ENCODE measurements around the gene SPDYE6.
A peak's percentile ranks its signal among the peaks of the same experiment; 100 is the strongest.
"Not testable (repeated sequence)": the region's sequence is repeated elsewhere in the genome, so short reads cannot be mapped to it uniquely, and the experiment has no call there.

SPDYE6 gene

DNA sequence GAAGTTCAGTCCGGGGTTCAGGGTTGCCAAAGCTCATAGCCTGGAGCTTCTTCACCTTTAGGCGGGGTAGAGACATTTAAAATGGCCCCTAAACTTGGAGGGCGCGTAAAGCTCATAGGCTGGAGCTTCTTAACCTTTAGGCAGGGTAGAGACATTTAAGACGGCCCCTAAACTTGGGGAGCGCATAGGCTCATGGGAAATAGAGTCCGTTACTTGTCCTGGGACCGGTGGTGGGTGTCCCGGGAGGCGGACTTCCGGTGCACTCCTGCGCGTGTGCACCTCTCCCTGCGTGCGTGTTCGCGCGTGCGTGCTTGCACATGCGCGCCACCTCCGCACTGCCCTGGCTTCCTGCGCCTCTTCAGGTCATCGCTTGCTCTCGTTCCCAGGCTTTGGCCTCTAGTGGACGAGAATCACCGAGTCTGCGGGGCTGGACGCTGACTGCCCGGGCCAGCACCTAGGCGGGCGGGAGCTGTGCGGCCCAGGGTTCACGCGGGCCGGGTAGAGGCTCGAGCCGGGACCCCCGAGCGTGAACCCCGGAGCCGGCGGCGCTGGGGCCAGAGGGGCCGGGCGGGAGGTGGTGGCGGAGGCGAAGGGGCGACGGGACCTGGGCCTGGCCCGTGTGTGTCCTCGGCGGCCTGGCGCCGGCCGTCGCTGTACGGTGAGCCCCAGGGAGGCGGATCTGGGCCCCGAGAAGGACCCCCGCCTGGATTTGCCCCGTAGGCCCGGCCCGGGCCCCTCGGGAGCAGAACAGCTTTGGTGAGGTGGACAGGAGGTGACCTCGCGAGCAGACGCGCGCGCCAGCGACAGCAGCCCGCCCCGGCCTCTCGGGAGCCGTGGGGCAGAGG is 7.5 kb upstream of the SPDYE6 start:
- Histone ChIP-seq H3K36me3 (ENCODE audit: control insufficient read depth, insufficient read depth, low read length) (peaks cover 11% of the 10 kb centered on the region), H3K9ac (ENCODE audit: low read length) (peak overlapping the region; percentile 69), H3K4me3 (ENCODE audit: low read depth, low read length) (peak overlapping the region; percentile 71), H3K27ac (ENCODE audit: low read depth, low read length) (peak overlapping the region; percentile 23; the same call in 1 of the 2 replicates)
- H3K27me3 ChIP-seq (ENCODE audit: control insufficient read depth, insufficient read depth, low read length); H3K9me3 ChIP-seq (ENCODE audit: control insufficient read depth, insufficient read depth, low read depth, low read length); H3K4me1 ChIP-seq (ENCODE audit: control insufficient read depth, insufficient read depth, low read length): not testable (repeated sequence)

DNA sequence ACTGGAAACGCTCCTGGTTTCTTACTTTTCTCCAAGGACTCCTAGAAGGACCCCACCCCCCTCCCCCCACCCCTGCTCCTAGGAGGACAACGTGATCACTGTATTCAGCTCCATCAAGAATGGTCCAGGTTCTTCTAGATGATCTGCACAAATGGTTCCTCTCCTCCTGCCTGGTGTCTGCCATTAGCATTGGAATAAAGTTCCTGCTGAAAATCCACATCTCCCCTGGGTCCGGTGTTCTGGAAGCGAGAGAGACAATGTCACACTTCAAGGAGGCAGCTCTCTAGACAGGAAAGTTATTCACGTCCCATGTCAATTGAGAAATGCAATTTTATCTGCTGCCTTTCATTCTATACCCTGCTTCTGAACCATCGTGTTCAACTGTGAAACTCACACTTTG is 9.3 kb downstream of the SPDYE6 start:
- not testable (repeated sequence) for H3K4me1 ChIP-seq (ENCODE audit: control insufficient read depth, insufficient read depth, low read length); H3K27ac ChIP-seq (ENCODE audit: low read depth, low read length); H3K9me3 ChIP-seq (ENCODE audit: control insufficient read depth, insufficient read depth, low read depth, low read length); H3K36me3 ChIP-seq (ENCODE audit: control insufficient read depth, insufficient read depth, low read length); H3K27me3 ChIP-seq (ENCODE audit: control insufficient read depth, insufficient read depth, low read length); H3K9ac ChIP-seq (ENCODE audit: low read length); H3K4me3 ChIP-seq (ENCODE audit: low read depth, low read length)

DNA sequence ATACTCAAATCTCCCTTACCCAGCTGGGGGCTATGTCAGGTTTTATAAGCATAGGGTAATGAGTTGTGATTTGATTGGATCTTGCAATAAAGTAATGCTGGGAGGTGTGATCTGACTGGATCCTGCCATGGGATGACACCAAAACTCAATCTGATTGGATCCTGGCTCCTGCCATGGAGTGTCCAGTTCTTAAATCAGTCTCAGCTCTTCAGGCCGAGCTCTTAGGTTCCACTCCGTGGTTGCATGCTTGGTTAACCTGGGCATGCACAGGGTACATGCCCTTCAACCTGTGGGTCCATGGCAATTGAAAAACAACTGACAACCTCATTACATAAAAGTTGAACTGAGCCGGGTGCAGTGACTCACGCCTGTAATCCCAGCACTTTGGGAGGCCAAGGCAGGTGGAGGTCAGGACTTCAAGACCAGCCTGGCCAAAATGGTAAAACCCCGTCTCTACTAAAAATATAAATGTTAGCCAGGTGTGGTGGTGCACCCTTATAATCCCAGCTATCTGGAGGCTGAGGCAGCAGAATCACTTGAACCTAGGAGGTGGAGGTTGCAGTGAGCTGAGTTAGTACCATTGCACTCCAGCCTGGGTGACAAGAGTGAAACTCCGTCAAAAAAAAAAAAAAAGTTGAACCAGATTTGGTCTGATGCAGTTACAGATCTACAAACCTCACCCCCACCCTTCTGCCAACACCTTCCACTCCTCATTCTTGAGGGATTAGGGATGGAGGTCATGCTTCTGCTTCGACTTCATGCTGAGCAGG is 15.5 kb downstream of the SPDYE6 start:
- not testable (repeated sequence) for H3K4me1 ChIP-seq (ENCODE audit: control insufficient read depth, insufficient read depth, low read length); H3K27ac ChIP-seq (ENCODE audit: low read depth, low read length); H3K4me3 ChIP-seq (ENCODE audit: low read depth, low read length); H3K9ac ChIP-seq (ENCODE audit: low read length); H3K9me3 ChIP-seq (ENCODE audit: control insufficient read depth, insufficient read depth, low read depth, low read length); H3K27me3 ChIP-seq (ENCODE audit: control insufficient read depth, insufficient read depth, low read length); H3K36me3 ChIP-seq (ENCODE audit: control insufficient read depth, insufficient read depth, low read length)

DNA sequence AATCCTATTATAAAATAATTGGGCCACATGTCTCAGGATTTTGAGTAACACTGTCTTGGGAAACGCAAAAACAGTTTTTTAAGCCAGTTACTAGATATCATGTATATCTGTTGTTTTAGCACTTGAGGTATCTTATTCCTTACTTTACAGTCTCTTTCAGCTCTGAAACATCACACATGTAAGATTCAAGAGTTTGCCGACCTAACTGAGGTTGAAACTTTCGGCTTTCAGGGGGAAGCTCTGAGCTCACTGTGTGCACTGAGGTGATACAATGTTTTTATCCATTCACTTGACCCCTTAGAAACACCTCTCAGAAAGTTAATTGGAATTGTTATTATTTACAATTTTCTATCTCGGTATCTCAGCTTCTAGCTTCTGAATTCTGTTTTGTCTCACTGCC is 18.8 kb downstream of the SPDYE6 start:
- not testable (repeated sequence) for H3K27ac ChIP-seq (ENCODE audit: low read depth, low read length); H3K9me3 ChIP-seq (ENCODE audit: control insufficient read depth, insufficient read depth, low read depth, low read length); H3K9ac ChIP-seq (ENCODE audit: low read length); H3K36me3 ChIP-seq (ENCODE audit: control insufficient read depth, insufficient read depth, low read length); H3K4me1 ChIP-seq (ENCODE audit: control insufficient read depth, insufficient read depth, low read length); H3K4me3 ChIP-seq (ENCODE audit: low read depth, low read length); H3K27me3 ChIP-seq (ENCODE audit: control insufficient read depth, insufficient read depth, low read length)

DNA sequence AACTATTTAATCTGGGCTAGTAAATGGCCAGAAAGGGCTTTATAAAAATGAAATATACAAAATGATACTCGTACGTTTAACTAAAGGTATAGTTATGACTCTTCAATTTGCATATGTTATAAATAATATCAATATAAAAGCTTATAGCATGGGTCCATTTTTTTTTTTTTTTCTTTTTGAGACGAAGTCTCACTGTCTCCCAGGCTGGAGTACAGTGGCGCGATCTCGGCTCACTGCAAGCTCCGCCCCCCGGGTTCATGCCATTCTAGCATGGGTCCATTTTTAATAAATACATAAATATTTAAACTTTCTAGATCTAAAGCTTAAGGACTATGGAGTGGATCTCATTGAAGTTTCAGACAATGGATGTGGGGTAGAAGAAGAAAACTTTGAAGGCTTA is 19.2 kb downstream of the SPDYE6 start:
- H3K4me1 ChIP-seq (ENCODE audit: control insufficient read depth, insufficient read depth, low read length); H3K27ac ChIP-seq (ENCODE audit: low read depth, low read length): not testable (repeated sequence)

DNA sequence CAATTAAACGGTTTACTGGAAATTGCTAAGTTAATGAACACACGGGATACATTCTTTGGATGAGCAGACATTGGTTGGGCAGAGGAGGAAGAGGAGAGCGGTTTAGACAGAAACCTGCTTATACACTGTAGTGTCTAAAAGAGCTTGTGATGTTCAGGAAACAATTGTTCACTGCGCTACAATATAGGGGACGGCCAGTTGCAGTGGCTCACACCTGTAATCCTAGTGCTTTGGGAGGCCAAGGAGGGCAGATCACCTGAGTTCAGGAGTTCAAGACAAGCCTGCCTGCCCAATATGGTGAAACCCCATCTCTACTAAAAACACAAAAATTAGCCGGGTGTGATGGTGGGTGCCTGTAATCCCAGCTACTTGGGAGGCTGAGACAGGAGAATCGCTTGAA is 20.7 kb downstream of the SPDYE6 start:
- H3K9me3 ChIP-seq (ENCODE audit: control insufficient read depth, insufficient read depth, low read depth, low read length); H3K27me3 ChIP-seq (ENCODE audit: control insufficient read depth, insufficient read depth, low read length); H3K4me3 ChIP-seq (ENCODE audit: low read depth, low read length); H3K4me1 ChIP-seq (ENCODE audit: control insufficient read depth, insufficient read depth, low read length); H3K9ac ChIP-seq (ENCODE audit: low read length); H3K36me3 ChIP-seq (ENCODE audit: control insufficient read depth, insufficient read depth, low read length); H3K27ac ChIP-seq (ENCODE audit: low read depth, low read length): not testable (repeated sequence)

More for the DNA sequence above, 19.2 kb downstream of the SPDYE6 start:
- H3K9ac ChIP-seq (ENCODE audit: low read length); H3K27me3 ChIP-seq (ENCODE audit: control insufficient read depth, insufficient read depth, low read length); H3K9me3 ChIP-seq (ENCODE audit: control insufficient read depth, insufficient read depth, low read depth, low read length); H3K4me3 ChIP-seq (ENCODE audit: low read depth, low read length); H3K36me3 ChIP-seq (ENCODE audit: control insufficient read depth, insufficient read depth, low read length): not testable (repeated sequence)

DNA sequence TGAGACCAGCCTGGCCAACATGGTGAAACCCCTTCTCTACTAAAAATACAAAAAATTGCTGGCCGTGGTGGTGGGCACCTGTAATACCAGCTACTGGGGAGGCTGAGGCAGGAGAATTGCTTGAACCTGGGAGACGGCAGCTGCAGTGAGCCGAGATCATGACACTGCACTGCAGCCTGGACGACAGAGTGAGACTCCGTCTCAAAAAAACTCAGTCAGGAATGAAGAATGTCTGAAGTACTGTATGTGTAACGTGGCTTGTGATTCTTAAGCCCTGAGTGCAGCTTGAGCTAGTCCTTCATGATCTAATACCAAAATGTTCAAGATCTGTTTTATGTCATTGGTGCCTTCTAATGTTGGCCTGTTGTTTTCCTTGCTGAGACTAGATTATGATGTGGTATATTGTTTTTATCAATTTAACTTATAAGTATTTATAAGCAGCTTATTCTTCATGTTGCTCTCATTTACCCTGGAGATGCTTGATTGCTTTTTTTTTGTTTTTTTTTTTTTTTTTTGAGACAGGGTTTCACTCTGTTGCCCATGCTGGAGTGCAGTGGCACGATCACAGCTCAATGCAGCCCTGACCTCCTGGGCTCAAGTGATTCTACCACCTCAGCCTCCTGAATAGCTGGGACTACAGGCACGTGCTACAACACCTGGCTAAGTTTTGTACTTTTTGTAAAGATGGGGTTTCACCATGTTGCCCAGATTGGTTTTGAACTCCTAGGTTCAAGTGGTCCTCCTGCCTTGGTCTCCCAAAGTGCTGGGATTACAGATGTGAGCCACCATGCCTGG is 25.4 kb downstream of the SPDYE6 start:
- H3K9me3 ChIP-seq (ENCODE audit: control insufficient read depth, insufficient read depth, low read depth, low read length); H3K27me3 ChIP-seq (ENCODE audit: control insufficient read depth, insufficient read depth, low read length); H3K4me3 ChIP-seq (ENCODE audit: low read depth, low read length); H3K36me3 ChIP-seq (ENCODE audit: control insufficient read depth, insufficient read depth, low read length); H3K9ac ChIP-seq (ENCODE audit: low read length); H3K4me1 ChIP-seq (ENCODE audit: control insufficient read depth, insufficient read depth, low read length); H3K27ac ChIP-seq (ENCODE audit: low read depth, low read length): not testable (repeated sequence)

DNA sequence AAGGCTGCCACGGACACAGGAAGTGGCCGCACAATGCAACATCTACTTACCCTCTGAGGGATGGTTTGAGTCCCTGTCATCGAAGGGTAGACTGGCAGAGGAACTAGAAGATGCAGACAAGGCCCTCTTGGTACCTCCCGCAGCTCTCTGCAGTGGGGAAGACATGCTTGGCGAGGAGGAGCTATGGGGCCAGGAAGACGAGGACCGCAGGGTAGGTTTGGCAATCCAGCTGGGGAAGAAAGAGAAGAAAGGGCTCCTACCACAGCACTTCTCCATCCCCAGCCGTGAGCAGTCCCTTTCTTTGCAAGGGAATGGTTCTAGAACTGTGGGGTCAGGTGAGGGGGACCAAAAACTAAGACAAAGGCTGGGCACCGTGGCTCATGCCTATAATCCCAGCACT is 26.9 kb downstream of the SPDYE6 start:
- not testable (repeated sequence) for H3K9ac ChIP-seq (ENCODE audit: low read length); H3K4me3 ChIP-seq (ENCODE audit: low read depth, low read length); H3K27ac ChIP-seq (ENCODE audit: low read depth, low read length); H3K4me1 ChIP-seq (ENCODE audit: control insufficient read depth, insufficient read depth, low read length); H3K9me3 ChIP-seq (ENCODE audit: control insufficient read depth, insufficient read depth, low read depth, low read length); H3K36me3 ChIP-seq (ENCODE audit: control insufficient read depth, insufficient read depth, low read length); H3K27me3 ChIP-seq (ENCODE audit: control insufficient read depth, insufficient read depth, low read length)

DNA sequence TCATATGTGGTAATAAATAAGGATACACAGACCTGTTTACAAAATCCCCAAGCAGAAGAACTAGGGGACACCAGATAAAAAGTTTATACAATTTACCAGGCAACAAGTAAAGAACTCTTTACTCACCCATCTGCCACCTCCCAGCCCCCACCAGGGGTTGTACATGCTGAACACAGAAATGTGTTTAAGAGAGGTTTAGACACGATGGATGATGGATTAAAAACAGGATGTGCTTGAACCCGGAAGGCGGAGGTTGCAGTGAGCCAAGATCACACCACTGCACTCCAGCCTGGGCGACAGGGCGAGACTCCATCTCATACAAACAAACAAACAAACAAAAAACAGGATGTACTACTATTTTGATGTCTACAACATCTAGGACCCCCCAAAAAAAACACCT is 27.4 kb downstream of the SPDYE6 start:
- not testable (repeated sequence) for H3K27ac ChIP-seq (ENCODE audit: low read depth, low read length); H3K27me3 ChIP-seq (ENCODE audit: control insufficient read depth, insufficient read depth, low read length); H3K9me3 ChIP-seq (ENCODE audit: control insufficient read depth, insufficient read depth, low read depth, low read length); H3K4me3 ChIP-seq (ENCODE audit: low read depth, low read length); H3K4me1 ChIP-seq (ENCODE audit: control insufficient read depth, insufficient read depth, low read length); H3K36me3 ChIP-seq (ENCODE audit: control insufficient read depth, insufficient read depth, low read length); H3K9ac ChIP-seq (ENCODE audit: low read length)

DNA sequence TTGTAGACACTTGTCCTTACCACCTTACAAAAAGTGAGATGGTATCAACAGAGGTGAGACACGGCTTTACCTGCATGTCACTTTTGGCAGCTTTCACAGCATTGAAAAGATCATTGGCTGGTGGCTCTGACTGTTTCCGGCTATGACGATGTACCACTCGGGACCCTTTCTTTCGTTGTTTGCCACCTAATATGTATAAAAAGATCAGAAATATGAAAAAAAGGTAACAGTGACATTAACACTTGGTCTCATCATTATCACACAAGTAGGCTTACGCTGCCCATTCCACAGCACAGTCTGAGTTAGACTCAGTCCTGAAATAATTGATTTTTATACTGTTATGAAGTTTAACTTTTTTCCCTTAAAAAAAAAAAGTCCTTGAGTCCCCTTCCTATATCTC is 29.1 kb downstream of the SPDYE6 start:
- not testable (repeated sequence) for H3K4me1 ChIP-seq (ENCODE audit: control insufficient read depth, insufficient read depth, low read length); H3K9ac ChIP-seq (ENCODE audit: low read length); H3K9me3 ChIP-seq (ENCODE audit: control insufficient read depth, insufficient read depth, low read depth, low read length); H3K36me3 ChIP-seq (ENCODE audit: control insufficient read depth, insufficient read depth, low read length); H3K27ac ChIP-seq (ENCODE audit: low read depth, low read length); H3K27me3 ChIP-seq (ENCODE audit: control insufficient read depth, insufficient read depth, low read length); H3K4me3 ChIP-seq (ENCODE audit: low read depth, low read length)

Measured in HUES6 (cell line).